Endometrial microvascular endothelial cells (primary cell): ENCODE results near the gene RASGRF1. TPM values are rescaled to one million over a fixed set of nuclear protein-coding genes. Genes with fewer than 3 reads are reported as not detected.

Experiments
- in situ Hi-C: cut with HindIII; loops from 2 replicates; pipeline ENCODE4 v1.10.0; 2017; ENCODE audit warnings: low sequenced_read_pairs, low pct_unique_long_range_greater_than_20kb; ENCODE audit errors: inconsistent ontology term
- total RNA-seq: library from RNA; depleted of rRNA; stranded (reverse); fragments of >200 nt; gene quantifications from one replicate; pipeline ENCODE4 v1.2.3, GENCODE V29; 2015; ENCODE audit errors: inconsistent ontology term

The RASGRF1 gene
- total RNA-seq, 1 donor from 2014 or later: not detected

DNA sequence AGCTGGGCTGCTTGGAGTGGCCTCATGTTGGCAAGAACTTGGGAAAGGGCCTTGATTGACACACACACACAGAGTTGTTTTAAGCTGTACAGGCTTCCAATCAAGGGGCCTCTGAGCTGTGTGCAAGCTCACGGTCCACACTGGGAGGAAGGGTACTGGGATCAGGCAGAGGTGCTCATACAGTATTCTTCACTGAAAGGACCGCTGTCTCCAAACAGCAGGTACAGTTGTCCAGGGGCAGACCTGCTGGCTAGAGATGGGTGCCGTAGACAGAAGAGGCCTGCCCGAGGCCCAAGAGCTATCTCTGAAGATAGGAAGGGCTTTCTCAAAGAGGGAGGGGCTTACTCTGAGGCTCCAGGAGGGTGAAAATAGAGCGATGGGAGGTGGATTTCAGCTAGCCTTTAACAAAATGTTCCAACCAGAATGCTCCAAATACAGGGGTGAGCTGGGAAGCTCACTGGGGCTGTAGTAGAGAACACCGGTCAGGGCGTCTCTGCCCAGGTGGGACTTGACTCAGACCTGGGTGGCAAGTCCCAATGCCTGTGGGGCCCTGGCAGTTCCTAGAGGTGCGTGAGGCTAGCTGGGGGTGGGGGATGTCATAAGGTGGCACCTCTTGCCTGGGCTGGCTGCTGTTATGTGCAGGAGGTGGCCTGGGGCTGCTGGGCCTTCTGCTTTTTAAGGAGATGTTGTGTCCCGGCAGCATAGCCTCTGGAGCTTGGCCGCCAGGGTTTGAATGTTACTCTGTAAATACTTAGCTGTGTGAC is 42.7 kb downstream of the RASGRF1 start:
- in situ Hi-C loops: no loop called here

DNA sequence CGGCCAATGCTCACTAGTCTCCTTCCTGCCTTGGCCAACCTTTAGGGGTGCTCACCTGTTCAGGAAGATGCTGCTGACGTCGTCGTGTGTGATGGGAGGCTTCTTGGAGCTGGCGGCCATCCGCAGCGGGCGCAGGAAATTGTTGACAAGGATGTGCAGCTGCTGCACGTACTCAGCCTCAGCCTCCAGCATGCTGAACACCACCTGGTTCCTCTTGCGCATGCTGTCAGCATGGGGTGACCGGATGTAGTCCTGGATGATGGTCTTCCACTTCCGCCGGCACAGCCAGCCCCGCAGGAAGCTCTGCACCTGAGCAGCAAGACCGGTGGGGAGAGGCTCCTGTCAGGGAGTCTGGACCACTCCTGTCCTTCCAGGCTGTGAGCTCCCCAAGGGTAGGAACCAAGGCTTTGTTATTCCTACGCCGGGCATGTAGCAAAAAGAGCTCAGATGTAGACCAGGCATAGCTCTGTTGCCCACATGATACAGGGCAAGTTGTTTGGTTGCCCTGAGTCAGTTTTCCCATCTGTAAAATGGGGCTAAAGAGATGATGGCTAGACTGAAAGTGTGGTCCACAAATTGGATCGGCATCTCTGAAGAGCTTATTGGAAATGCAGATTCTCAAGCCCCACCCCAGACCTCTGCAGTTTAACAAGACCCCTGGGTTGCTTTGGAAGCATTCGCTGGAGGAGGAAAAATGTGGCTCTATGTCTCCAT is 43.7 kb downstream of the RASGRF1 start:
- in situ Hi-C loops: no loop called here

DNA sequence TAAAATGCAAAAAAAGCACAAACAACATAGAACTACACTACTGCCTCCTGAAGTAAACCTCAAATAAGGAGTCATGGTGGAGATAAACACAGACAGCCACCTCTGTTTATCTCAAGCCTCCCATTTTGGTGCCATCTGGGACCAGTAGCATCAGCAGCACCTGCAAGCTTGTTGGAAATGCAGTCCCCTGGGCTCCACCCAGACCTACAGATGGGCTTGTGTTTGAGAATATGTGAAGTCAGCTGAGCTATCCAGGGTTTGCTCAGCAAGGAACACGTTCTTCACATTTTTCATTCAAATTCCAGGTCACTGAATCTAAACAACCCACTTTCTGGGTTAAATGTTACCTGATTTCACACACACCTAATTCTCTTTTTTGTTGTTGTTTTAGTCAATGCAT is 45.5 kb downstream of the RASGRF1 start:
- in situ Hi-C loops: no loop called here

DNA sequence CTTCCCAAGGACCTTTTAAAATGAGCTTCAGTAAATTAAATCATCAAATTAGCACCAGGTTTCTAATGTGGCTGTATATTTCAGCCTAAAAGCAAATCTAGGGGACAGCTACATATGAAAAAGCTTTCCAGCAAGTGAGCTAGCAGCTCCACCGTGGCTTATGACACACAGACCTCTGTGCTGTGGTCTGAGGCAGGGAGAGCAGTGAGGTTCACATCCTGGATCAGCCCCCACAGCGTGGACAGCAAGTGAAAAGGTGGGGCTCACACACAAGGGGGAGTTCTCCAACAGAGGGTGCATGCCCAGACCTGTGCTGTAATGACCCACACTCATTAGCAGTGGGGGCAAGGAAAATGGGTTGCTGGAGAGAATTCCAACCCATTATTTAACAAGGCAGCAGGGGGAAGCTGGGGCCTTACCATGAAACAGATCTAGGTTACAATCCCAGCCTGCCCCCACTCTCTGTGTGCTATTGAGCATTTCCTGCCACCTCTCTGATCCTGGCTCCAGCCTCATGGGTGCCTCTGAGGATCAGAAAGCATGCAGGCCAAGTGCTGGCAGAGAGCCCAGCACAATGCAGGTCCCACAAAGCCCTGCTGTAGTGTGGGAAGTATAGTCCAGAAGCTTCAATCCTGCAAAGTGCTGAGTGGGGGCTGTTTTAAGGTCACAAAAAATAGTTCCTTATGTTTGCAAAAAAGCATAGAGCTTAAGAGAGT is 48.2 kb downstream of the RASGRF1 start:
- in situ Hi-C loops: no loop called here

DNA sequence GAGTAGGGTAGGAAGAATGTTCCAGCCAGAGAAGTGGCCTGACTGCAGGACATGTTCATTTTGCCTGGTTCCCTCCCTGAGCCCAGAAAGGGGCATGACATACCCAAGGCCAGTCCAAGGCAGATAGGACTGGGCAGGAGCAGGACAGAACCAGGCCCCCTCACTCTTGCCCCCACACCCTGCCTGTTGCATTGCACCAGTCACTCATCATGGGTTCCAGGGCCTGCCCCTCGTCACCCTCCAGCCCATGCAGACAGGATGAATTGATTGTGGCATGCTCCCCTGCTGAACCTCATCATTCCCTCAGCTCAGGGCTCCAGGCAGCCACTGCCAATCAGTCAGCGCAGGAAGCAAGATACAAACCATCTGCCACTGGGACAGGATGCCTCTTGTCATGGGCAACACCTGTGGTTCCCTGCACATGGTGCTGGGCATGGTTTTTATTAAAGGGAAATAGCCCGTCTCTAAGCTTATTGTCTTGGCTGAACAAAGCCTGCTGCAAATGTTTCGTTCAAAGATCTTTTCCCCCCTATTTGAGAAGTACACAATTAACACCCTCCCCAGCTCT is 48.9 kb downstream of the RASGRF1 start:
- in situ Hi-C loops: no loop called here

DNA sequence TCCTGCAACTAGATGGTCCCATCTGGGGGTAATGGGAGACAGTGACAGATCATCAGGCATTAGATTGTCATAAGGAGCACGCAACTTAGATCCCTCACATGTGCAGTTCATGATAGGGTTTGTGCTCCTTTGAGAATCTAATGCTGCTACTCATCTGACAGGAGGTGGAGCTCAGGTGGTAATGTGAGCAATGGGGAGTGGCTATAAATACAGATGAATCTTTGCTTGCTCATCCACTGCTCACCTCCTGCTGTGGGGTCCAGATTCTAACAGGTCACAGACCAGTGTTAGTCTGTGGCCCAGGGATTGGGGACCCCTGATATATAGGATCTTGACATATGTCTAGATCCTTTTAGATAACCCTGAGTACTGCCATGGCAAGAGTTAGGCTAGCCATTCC is 52.7 kb downstream of the RASGRF1 start:
- in situ Hi-C loops: no loop called here

DNA sequence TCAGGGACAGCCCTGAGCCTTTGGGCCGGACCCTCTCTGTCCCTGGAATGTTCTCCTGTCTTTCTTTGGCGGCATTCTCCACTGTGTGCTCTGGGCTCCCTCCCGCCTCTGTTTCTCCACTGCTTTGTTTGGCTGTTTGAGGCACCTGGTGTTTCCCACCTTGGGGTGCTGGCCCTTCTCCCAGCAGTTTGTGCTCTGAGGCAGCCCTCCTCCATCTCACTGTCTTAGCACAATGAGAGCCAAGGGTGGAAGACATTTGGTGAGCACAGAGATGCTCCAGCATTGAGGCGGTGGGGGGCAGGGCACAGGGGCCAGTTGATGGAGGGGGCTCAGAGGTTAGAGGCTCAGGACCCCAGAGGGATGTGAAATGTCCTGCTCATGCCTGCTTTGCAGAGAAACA is 54.3 kb downstream of the RASGRF1 start:
- in situ Hi-C loops: no loop called here

DNA sequence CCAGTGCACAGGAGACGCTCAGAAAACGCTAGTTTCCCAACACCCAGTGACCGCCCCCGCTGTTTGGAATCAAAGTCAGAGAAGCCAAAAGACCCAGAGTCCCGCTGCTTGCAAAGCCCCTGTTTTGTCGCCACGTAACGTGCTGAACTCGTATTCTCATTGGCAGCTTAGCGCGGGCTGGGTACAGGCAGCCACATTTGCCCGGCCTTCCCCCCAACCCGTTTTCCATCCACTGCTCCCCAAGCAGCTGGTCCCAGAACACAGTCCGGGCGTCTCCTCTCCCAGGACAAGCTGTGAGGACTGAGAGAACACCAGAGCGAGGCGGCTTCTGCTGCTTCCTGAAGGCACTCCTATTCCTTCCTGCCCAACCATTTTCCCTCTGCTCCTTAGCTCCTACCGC is 54.8 kb downstream of the RASGRF1 start:
- in situ Hi-C loops: no loop called here

DNA sequence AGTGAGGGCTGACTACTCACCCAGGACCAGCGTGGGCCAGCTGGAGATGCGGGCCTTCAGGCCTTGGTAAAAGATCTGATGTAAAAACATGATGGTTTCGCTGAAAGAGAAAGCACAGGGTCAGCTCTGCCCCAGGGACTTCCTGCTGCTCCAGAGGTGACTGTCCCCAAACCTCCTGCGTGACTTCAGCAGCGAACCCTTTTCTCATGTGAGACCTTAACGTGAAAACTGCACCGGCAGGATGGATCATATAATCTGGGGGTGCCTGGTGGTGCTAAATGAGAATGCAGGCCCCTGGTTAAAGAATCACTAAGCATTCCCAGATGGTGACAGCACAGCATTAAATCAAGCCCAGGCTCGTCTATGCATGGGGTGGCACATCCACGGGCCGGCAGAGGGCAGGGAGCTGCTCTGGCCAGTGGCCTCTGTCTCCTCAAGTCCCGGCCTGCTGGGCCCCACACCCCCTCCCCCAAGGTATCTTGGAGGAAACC is 55.4 kb downstream of the RASGRF1 start:
- in situ Hi-C loops: no loop called here

DNA sequence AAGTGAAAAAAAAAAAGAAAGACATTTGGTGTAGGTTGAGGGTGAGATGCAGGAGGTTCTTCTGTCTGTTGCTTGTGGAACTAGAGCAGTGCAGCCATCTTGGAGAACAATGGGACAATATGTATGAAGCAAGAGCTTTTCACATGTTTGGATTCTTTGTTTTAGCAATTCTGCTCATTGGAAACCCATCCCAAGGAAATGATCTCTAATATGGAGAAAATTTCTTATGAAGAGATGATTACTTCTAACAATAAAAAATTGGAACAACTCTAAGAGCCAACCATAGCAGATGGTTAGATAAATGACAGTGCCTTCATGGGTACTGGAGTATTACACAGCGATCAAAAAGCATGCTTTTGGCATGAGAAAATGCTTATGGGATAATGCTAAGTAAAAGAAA is 56.3 kb downstream of the RASGRF1 start:
- in situ Hi-C loops: no loop called here

DNA sequence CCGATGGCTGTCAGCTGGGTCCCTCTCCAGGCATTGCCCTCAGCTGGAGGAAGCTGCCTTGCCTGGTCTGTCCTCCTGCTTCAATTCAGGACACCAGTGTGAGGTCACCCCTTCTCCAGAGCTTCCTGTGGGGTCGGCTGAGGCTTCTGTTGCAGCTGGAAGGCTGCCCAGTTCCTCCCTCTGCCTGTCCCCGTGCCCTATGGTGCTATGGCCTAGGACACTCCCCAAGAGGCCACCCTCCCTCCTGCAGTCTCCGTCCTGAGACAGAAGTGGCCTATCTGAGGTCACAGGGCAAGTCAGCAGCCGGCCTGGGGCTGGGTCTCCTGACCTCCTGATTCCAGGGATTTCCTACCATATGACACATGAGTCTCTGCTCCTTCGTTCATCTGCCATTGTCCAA is 57.9 kb downstream of the RASGRF1 start:
- in situ Hi-C loops: no loop called here

DNA sequence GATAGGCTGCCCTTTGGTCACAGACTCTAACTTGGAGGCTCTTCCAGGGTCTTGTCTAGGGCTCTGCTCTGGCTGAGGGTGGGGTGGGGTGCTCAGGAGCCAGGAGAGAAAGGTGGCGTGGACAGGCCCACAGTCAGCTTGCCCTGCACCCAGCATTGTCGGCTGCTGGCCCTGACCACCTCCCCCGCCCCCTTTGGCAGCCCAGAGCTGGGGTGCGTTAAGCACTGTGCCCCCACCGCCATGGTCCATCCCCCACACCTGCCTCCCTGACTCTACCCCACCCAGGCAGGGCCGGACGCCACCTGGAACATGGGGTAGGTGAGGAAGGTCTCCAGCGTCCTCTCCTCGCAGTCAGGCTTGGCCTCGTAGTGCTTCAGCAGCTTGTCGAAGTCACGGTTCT is 58.8 kb downstream of the RASGRF1 start:
- in situ Hi-C loops: no loop called here

DNA sequence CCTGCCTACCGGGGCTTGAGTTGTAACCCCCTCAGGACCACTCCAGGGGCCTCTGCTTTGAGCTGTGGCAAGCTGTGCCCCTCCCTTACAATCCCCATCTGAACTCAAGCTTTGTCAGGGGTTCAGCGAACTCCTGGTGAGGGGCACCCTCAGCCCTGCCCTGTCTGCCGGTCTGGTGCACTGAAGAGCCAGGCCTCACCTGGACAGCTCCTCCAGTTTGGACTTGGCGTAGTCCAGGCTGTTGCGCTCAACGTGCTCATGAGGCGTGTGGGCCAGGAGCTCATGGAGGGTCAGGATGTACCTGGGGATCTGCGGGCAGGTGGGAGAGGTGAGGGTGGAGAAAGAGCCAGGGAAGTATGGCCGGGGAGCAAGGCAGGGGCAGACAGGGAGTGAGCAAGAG is 59.4 kb downstream of the RASGRF1 start:
- in situ Hi-C loops: no loop called here

DNA sequence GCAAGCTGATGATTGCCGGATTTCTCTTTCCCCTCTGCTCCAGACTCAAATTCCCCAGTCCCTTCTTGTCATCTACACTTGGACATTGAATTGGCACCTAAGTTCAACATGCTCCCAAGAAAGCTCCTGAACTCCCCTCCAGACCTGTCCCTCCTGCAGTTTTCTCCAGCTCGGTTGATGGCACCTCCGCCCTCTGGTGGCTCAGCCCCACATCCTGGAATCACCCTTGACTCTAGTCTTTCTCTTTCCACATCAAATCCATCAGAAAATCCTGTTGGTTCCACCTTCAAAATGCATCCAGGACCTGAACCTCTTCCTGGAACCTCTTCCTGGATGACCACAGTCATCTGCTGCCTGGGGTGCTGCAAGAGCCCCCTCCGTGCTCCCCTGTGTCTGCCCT is 60.1 kb downstream of the RASGRF1 start:
- in situ Hi-C loops: no loop called here

DNA sequence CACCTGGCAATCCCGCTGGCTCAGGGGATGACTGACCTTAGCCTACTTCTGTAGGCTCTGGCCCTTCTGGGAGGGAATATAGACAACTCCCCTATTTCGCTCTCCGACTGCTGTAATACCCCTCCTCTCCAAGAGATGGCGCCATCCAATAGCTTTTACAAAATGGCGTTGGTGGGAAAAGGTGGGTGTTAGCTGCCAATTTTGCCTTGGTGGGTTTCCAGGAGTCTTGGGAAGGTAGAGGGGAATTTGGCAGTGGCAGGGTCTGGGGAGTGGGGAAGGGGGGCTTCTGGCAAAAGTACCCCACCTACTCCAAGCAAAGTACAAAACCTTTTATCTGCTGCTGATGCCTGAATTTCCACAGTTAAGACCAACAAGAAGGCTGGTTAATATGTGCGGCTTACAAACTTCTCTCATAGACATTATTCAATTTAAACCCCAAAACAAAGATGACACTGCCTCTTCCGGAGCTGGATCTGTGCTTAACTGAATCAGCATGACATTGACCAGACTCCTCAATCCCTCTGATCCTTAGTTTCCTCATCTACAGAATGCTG is 62.1 kb downstream of the RASGRF1 start:
- in situ Hi-C loops: no loop called here

DNA sequence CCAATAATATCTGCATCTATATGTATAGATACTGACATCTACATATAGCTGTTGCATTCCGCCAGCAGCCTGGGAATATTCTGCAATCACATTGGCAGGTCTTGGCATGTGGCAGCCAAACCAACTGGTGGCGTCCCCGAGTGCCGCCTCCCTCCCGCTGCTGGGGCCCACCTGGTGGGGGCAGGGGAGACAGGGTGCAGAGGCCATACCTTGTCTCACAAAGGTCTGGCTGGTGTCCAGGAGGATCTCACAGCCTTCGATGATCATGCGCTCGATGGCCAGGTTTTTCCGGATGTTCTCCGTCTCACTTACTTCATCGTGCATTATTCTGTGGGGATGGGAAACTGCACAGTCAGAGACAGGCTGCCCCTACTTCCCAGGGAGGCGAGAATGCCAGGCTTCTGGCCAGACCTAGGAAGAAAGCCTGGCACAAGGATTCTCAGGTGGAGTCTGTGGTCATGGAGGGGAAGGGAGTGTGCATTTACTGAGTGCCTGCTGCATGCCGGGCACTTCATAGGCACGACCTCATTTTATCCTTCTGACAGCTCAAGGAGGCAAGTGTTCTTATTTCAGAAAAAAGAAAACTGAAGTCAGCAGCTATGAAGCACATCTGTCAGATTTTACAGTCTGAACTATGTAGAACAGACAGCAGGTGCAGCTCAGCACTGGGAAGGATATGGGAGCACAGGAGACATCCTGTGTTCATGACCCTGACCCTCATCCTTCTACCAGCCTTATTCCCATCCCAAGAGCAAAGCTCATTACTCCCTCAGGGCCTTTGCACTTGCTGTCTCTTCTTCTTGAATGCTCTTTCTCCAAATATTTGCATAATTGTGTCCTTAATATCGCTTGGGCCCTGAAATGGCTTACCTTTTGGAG is 62.8 kb downstream of the RASGRF1 start:
- in situ Hi-C loops: no loop called here

DNA sequence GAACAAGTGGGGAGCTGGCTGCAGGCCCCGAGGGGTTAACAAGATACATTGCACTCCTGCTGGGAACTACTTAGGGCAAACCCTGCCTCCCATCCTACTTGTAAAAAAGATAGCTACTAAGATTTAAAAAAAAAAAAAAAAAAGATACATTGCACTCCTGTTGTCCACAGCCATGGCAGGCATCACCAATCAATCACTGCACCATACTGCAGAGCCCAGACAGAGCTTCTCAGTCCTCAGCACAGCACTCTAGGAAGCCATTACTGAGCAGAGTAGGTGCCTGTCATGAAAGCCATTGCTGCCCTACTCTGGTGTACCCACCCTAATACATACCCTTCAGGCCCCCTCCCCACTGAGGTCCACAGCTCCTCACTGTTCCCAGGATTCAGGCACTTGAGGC is 64.8 kb downstream of the RASGRF1 start:
- in situ Hi-C loops: no loop called here

DNA sequence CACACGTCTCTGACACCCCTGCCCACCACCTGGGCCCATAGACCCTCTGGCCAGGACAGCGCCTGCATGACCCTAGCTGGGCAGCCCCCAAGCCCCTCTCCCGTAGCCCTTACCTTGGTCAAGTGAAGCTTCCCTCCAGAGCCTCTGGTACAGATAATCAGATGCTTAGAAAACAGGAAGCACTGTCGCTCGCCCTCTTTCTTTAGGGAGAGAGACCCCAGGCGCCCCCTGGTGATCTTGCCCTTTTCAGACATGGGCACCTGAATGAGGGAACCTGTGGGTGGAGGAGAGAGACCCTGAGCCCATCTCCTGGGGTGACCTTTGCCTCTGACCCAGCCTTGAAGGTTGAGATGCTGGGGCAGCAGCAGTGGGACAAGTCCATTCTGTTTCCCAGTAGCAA is 65.4 kb downstream of the RASGRF1 start:
- in situ Hi-C loops: no loop called here
